Measurements from ENCODE around the gene NUBPL. TPM values are rescaled to one million over a fixed set of nuclear protein-coding genes. Genes with fewer than 3 reads are reported as not detected.
"Not testable (repeated sequence)": the region's sequence is repeated elsewhere in the genome, so short reads cannot be mapped to it uniquely, and the experiment has no call there.

The NUBPL gene
- total and polyA plus RNA-seq, 7 donors: 3.3 to 16.3 (median 8.5) TPM

GRCh38 chr14:31611778-31612433, 50.7 kb downstream of the NUBPL start:
- DNase-seq (no peak), ATAC-seq (no peak)
- no peak for TF ChIP-seq CTCF (IDR thresholded peaks at IDR 0.05)
- Histone ChIP-seq H3K4me3 (no peak overlapping the region), H3K36me3 (ENCODE audit: insufficient read depth in 1 of 2, low read depth in 1 of 2) (no peaks in the 10 kb centered on the region), H3K27me3 (ENCODE audit: insufficient read depth in 3 of 3, low read length in 2 of 3) (no peaks in the 10 kb centered on the region), H3K9me3 (no peaks in the 10 kb centered on the region), H3K27ac (no peak overlapping the region), H3K4me1 (no peaks in the 10 kb centered on the region)
- intact Hi-C loops (cut with DNase I): no loop called here
- WGBS, 3 donors: 96 to 99% (median 98%) methylated on average over 3 of the region's 3 CpGs

DNA sequence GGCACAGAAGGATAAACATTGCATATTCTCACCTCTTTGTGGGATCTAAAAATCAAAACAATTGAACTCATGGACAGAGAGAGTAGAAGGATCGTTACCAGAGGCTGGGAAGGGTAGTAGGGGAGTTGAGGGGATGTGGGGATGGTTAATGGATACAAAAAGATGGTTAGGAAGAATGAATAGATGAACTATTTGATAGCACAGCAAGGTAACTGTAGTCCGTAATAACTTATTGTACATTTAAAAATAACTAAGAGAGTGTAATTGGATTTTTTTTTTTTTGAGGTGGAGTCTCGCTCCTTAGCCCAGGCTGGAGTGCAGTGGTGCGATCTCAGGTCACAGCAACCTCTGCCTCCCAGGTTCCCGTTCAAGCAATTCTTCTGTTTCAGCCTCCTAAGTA, 52.0 kb downstream of the NUBPL start:
- H3K4me1 ChIP-seq: no peaks in the 10 kb centered on the region
- no peak overlapping the region for H3K4me3 ChIP-seq
- H3K9me3 ChIP-seq: no peaks in the 10 kb centered on the region
- intact Hi-C loops (cut with DNase I): no loop called here
- no peak for TF ChIP-seq CTCF (IDR thresholded peaks at IDR 0.05)
- H3K36me3 ChIP-seq (ENCODE audit: insufficient read depth in 1 of 2, low read depth in 1 of 2): no peaks in the 10 kb centered on the region
- 97 to 98% (median 98%) methylated on average over 5 of the region's 5 CpGs for WGBS, 3 donors
- no peak overlapping the region for H3K27ac ChIP-seq
- ATAC-seq (no peak), DNase-seq (no peak)
- H3K27me3 ChIP-seq (ENCODE audit: insufficient read depth in 3 of 3, low read length in 2 of 3): no peaks in the 10 kb centered on the region

DNA sequence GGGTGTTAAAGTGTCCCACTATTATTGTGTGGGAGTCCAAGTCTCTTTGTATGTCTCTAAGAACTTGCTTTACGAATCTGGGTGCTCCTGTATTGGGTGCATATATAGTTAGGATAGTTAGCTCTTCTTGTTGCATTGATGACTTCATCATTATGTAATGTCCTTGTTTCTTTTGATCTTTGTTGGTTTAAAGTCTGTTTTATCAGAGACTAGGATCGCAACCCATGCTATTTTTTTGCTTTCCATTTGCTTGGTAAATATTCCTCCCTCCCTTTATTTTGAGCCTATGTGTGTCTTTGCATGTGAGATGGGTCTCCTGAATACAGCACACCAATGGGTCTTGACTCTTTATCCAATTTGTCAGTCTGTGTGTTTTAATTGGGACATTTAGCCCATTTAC, 57.7 kb downstream of the NUBPL start:
- intact Hi-C loops (cut with DNase I); DNase-seq; ATAC-seq; H3K4me3 ChIP-seq; H3K27ac ChIP-seq; H3K27me3 ChIP-seq (ENCODE audit: insufficient read depth in 3 of 3, low read length in 2 of 3); H3K9me3 ChIP-seq; H3K36me3 ChIP-seq (ENCODE audit: insufficient read depth in 1 of 2, low read depth in 1 of 2); H3K4me1 ChIP-seq: not testable (repeated sequence)
- 98 to 100% (median 100%) methylated on average over 2 of the region's 2 CpGs for WGBS, 3 donors

DNA sequence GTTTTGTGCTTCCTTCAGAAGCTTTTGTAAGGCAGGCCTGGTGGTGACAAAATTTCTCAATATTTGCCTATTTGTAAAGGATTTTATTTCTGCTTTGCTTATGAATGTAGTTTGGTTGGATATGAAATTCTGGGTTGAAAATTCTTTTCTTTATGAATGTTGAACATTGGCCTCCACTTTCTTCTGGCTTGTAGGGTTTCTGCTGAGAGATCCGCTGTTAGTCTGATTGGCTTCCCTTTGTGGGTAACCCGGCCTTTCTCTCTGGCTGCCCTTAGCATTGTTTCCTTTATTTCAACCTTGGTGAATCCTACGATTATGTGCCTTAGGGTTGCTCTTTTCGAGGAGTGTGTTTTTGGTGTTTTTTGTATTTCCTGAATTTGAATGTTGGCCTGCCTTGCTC, 58.2 kb downstream of the NUBPL start:
- TF ChIP-seq CTCF (IDR thresholded peaks at IDR 0.05): no peak
- Histone ChIP-seq H3K9me3 (no peaks in the 10 kb centered on the region), H3K4me1 (no peaks in the 10 kb centered on the region), H3K27ac (no peak overlapping the region), H3K4me3 (no peak overlapping the region), H3K36me3 (ENCODE audit: insufficient read depth in 1 of 2, low read depth in 1 of 2) (no peaks in the 10 kb centered on the region), H3K27me3 (ENCODE audit: insufficient read depth in 3 of 3, low read length in 2 of 3) (no peaks in the 10 kb centered on the region)
- ATAC-seq (no peak), DNase-seq (no peak)
- WGBS, 3 donors: 95 to 96% (median 95%) methylated on average over 4 of the region's 4 CpGs
- intact Hi-C loops (cut with DNase I): no loop called here

GRCh38 chr14:31620898-31621297, 59.7 kb downstream of the NUBPL start:
- not testable (repeated sequence) for H3K27me3 ChIP-seq (ENCODE audit: insufficient read depth in 3 of 3, low read length in 2 of 3); H3K4me3 ChIP-seq; ATAC-seq; H3K4me1 ChIP-seq; H3K9me3 ChIP-seq; H3K27ac ChIP-seq; DNase-seq; H3K36me3 ChIP-seq (ENCODE audit: insufficient read depth in 1 of 2, low read depth in 1 of 2)
- intact Hi-C loops (cut with DNase I): loop anchor here in 1 of 2 donors (10.0 kb wide), 1 partner anchor 414 kb away; no protein-coding TSS in a partner anchor
- 95 to 98% (median 97%) methylated on average over 10 of the region's 10 CpGs for WGBS, 3 donors

GRCh38 chr14:31622060-31622459, 60.9 kb downstream of the NUBPL start:
- ATAC-seq: no peak
- 97 to 100% (median 97%) methylated on average over 5 of the region's 5 CpGs for WGBS, 3 donors
- DNase-seq: no peak
- TF ChIP-seq CTCF (IDR thresholded peaks at IDR 0.05): no peak
- Histone ChIP-seq H3K4me1 (no peaks in the 10 kb centered on the region), H3K4me3 (no peak overlapping the region), H3K27me3 (ENCODE audit: insufficient read depth in 3 of 3, low read length in 2 of 3) (no peaks in the 10 kb centered on the region), H3K36me3 (ENCODE audit: insufficient read depth in 1 of 2, low read depth in 1 of 2) (no peaks in the 10 kb centered on the region), H3K27ac (no peak overlapping the region), H3K9me3 (no peaks in the 10 kb centered on the region)
- intact Hi-C loops (cut with DNase I): loop anchor here in 1 of 2 donors (10.0 kb wide), 1 partner anchor 413 kb away; no protein-coding TSS in a partner anchor

DNA sequence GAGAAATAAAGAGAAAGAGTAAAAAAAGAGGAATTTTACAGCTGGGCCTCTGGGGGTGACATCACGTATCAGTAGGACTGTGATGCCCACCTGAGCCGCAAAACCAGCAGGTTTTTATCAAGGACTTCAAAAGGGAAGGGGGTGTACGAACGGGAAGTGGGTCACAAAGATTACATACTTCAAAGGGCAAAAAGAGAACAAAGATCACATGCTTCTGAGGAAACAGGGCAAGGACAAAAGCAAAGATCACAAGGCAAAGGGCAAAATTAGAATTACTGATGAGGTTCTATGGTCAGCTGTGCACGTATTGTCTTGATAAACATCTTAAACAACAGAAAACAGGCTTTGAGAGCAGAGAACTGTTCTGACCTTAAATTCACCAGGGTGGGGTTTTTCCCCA, 91.7 kb downstream of the NUBPL start:
- intact Hi-C loops (cut with DNase I): not testable (repeated sequence)

More for the DNA sequence above, 91.7 kb downstream of the NUBPL start:
- not testable (repeated sequence) for H3K4me1 ChIP-seq; H3K27me3 ChIP-seq (ENCODE audit: insufficient read depth in 3 of 3, low read length in 2 of 3); ATAC-seq; H3K4me3 ChIP-seq; H3K36me3 ChIP-seq (ENCODE audit: insufficient read depth in 1 of 2, low read depth in 1 of 2); H3K27ac ChIP-seq; DNase-seq
- WGBS, 3 donors: 94 to 98% (median 95%) methylated on average over 5 of the region's 5 CpGs
- peaks cover 10% of the 10 kb centered on the region for H3K9me3 ChIP-seq
